ENCODE results near the gene UBR3.

Gene UBR3

GRCh38 chr2:170056900-170057299 lies 229.6 kb downstream of the UBR3 start:
- H2AFZ ChIP-seq (ENCODE audit: low read length), result no peak overlapping the region
- H3K9ac ChIP-seq (ENCODE audit: low read depth, low read length, poor library complexity, severe bottlenecking), result no peak overlapping the region
- no peaks in the 10 kb centered on the region for H3F3A ChIP-seq (ENCODE audit: low read depth)
- H3K9me3 ChIP-seq (ENCODE audit: insufficient read depth, low read depth, low read length), result no peaks in the 10 kb centered on the region
- H3K79me2 ChIP-seq (ENCODE audit: insufficient read depth, low read length), result no peaks in the 10 kb centered on the region
- no peak overlapping the region for H3K4me2 ChIP-seq (ENCODE audit: low read depth, low read length, poor library complexity, severe bottlenecking)
- no peaks in the 10 kb centered on the region for H3K27me3 ChIP-seq (ENCODE audit: insufficient read depth, low read length, poor library complexity, severe bottlenecking)
- no peaks in the 10 kb centered on the region for H3K4me1 ChIP-seq (ENCODE audit: insufficient read depth, low read length, poor library complexity, severe bottlenecking)
- no peaks in the 10 kb centered on the region for H4K20me1 ChIP-seq (ENCODE audit: insufficient read depth, low read length, poor library complexity, severe bottlenecking)
- no peaks in the 10 kb centered on the region for H3K9me2 ChIP-seq (replicated peaks; ENCODE audit: low read depth, low read length)
- peaks cover 10% of the 10 kb centered on the region; the same call in 1 of the 2 replicates for H3K36me3 ChIP-seq (ENCODE audit: insufficient read depth, low read length)
- no peak overlapping the region for H3K4me3 ChIP-seq (ENCODE audit: low read length, poor library complexity, severe bottlenecking)
- TF ChIP-seq EZH2phosphoT487 (IDR thresholded peaks at IDR 0.05; ENCODE audit: borderline replicate concordance), result no peak
- TF ChIP-seq, protein P1, sequence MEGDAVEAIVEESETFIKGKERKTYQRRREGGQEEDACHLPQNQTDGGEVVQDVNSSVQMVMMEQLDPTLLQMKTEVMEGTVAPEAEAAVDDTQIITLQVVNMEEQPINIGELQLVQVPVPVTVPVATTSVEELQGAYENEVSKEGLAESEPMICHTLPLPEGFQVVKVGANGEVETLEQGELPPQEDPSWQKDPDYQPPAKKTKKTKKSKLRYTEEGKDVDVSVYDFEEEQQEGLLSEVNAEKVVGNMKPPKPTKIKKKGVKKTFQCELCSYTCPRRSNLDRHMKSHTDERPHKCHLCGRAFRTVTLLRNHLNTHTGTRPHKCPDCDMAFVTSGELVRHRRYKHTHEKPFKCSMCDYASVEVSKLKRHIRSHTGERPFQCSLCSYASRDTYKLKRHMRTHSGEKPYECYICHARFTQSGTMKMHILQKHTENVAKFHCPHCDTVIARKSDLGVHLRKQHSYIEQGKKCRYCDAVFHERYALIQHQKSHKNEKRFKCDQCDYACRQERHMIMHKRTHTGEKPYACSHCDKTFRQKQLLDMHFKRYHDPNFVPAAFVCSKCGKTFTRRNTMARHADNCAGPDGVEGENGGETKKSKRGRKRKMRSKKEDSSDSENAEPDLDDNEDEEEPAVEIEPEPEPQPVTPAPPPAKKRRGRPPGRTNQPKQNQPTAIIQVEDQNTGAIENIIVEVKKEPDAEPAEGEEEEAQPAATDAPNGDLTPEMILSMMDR (conservative IDR thresholded peaks at IDR 0.05; ENCODE audit: low read length), result no peak

DNA sequence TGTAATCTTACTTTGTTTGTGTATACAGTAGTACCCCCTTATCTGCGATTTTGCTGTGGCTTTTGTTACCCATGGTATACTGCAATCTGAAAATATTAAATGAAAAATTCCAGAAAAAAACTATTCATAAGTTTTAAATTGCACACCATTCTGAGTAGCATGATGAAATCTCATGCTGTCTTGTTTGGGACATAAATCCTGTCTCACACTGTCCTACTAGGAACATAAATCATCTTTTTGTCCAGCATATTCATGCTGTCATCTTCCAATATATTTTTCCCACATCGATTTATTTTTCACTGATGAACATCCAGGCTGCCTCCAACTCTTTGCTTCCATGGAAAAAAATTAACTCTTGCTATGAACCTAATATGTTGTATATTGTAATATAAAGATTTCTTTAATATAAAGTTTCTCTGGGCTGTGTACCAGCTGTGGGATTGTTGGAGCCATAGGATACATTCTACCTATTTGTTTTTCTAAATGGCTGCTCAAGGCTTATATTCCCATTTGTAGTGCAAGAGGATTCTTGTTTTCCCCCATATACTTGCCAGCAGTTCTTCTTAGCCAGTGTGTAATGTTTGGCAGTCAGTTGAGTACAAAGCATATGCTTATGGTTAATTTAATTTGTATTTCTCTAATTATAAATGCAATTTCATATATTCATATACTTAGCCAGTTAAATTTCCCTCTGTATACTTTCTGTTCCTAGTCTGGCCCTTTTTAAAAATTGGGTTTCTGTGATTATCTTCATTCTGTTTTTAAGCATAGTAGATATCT lies 236.4 kb downstream of the UBR3 start:
- Histone ChIP-seq H3K9ac (ENCODE audit: low read depth, low read length, poor library complexity, severe bottlenecking) (no peak overlapping the region), H3K4me1 (ENCODE audit: insufficient read depth, low read length, poor library complexity, severe bottlenecking) (no peaks in the 10 kb centered on the region), H3K9me2 (replicated peaks; ENCODE audit: low read depth, low read length) (no peaks in the 10 kb centered on the region), H3K4me3 (ENCODE audit: low read length, poor library complexity, severe bottlenecking) (no peak overlapping the region), H3K36me3 (ENCODE audit: insufficient read depth, low read length) (peaks cover 13% of the 10 kb centered on the region; the same call in 1 of the 2 replicates), H3F3A (ENCODE audit: low read depth) (no peaks in the 10 kb centered on the region), H3K27me3 (ENCODE audit: insufficient read depth, low read length, poor library complexity, severe bottlenecking) (no peaks in the 10 kb centered on the region), H2AFZ (ENCODE audit: low read length) (no peak overlapping the region), H3K79me2 (ENCODE audit: insufficient read depth, low read length) (no peaks in the 10 kb centered on the region), H3K9me3 (ENCODE audit: insufficient read depth, low read depth, low read length) (no peaks in the 10 kb centered on the region), H3K4me2 (ENCODE audit: low read depth, low read length, poor library complexity, severe bottlenecking) (no peak overlapping the region), H4K20me1 (ENCODE audit: insufficient read depth, low read length, poor library complexity, severe bottlenecking) (no peaks in the 10 kb centered on the region)
- TF ChIP-seq, protein P1 (conservative IDR thresholded peaks at IDR 0.05; ENCODE audit: low read length), result no peak

- no peaks in the 10 kb centered on the region for H3F3A ChIP-seq (ENCODE audit: low read depth)
- no peaks in the 10 kb centered on the region for H3K27me3 ChIP-seq (ENCODE audit: insufficient read depth, low read length, poor library complexity, severe bottlenecking)
- H3K36me3 ChIP-seq (ENCODE audit: insufficient read depth, low read length), result peaks cover 13% of the 10 kb centered on the region; the same call in 1 of the 2 replicates
- TF ChIP-seq, protein P1 (conservative IDR thresholded peaks at IDR 0.05; ENCODE audit: low read length), result no peak
- no peak for TF ChIP-seq EZH2phosphoT487 (IDR thresholded peaks at IDR 0.05; ENCODE audit: borderline replicate concordance)
- H3K4me1 ChIP-seq (ENCODE audit: insufficient read depth, low read length, poor library complexity, severe bottlenecking), result peaks cover 3% of the 10 kb centered on the region
- H2AFZ ChIP-seq (ENCODE audit: low read length), result no peak overlapping the region
- no peak overlapping the region for H3K9ac ChIP-seq (ENCODE audit: low read depth, low read length, poor library complexity, severe bottlenecking)
- no peaks in the 10 kb centered on the region for H4K20me1 ChIP-seq (ENCODE audit: insufficient read depth, low read length, poor library complexity, severe bottlenecking)
- no peaks in the 10 kb centered on the region; the same call in 1 of the 2 replicates for H3K9me3 ChIP-seq (ENCODE audit: insufficient read depth, low read depth, low read length)
- no peak overlapping the region for H3K4me2 ChIP-seq (ENCODE audit: low read depth, low read length, poor library complexity, severe bottlenecking)
- H3K4me3 ChIP-seq (ENCODE audit: low read length, poor library complexity, severe bottlenecking), result no peak overlapping the region
- no peaks in the 10 kb centered on the region for H3K9me2 ChIP-seq (replicated peaks; ENCODE audit: low read depth, low read length)
- no peaks in the 10 kb centered on the region for H3K79me2 ChIP-seq (ENCODE audit: insufficient read depth, low read length)
Measured at GRCh38 chr2:170070778-170071177, 243.5 kb downstream of the UBR3 start.

Measured in Loucy (cell line).